ENCODE results near the gene MORC3.

- TF ChIP-seq CTCF (IDR thresholded peaks at IDR 0.05) (no peak), EP300 (IDR thresholded peaks at IDR 0.05) (no peak)
These were observed 88.6 kb downstream of the MORC3 start for GRCh38 chr21:36408568-36408967.

Data from tibial nerve (tissue), 4 donors.